ENCODE measurements around the gene DNAAF5. TPM values are rescaled to one million over a fixed set of nuclear protein-coding genes. Genes with fewer than 3 reads are reported as not detected.
A peak's percentile ranks its signal among the peaks of the same experiment; 100 is the strongest.

DNAAF5 gene
- total and polyA plus RNA-seq, 2 donors (not counting 1 experiment from before 2014, with no cell fraction given), result 13.1 to 14.2 TPM

DNA sequence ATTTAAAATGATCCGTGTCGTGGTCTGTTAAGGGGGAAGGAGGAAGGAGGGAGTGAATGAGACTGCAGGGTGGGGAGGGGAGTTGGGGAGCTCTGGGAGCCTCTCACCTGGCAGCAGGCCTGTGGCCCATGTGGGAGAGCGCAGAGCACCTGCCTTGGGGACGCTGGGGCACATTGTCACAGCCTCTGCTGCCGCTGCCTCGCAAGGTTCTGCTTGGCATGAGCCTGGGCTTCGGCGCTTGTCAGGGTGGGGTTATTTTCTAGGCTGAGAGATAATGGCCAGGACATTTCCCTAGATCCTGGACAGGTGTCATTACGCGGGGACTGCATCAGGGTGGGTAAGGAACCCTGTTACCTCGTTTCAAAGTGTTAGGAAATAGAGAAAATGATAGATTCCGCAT lies 103.6 kb downstream of the DNAAF5 start:
- Histone ChIP-seq H3K4me1 (ENCODE audit: control insufficient read depth, extremely low read depth, insufficient read depth, low read length) (peaks cover 26% of the 10 kb centered on the region), H3K4me3 (replicated peaks in 1 of 4; ENCODE audit: control extremely low read depth in 1 of 4, insufficient read depth in 1 of 4, low read depth in 3 of 4, low read length in 4 of 4) (no peak overlapping the region), H4K20me1 (ENCODE audit: control insufficient read depth, extremely low read depth, insufficient read depth, low read length) (no peaks in the 10 kb centered on the region), H2AFZ (ENCODE audit: low read length) (no peak overlapping the region), H3K79me2 (ENCODE audit: control insufficient read depth, insufficient read depth, low read length) (peaks cover 83% of the 10 kb centered on the region), H3K36me3 (ENCODE audit: control insufficient read depth, insufficient read depth, low read length) (peaks cover 1% of the 10 kb centered on the region), H3K27ac (ENCODE audit: insufficient read depth, low read length) (peak overlapping the region; percentile 93), H3K9me3 (ENCODE audit: control insufficient read depth, insufficient read depth, low read depth, low read length) (no peaks in the 10 kb centered on the region), H3K4me2 (ENCODE audit: extremely low read depth, insufficient read depth, low read length) (no peak overlapping the region), H3K9ac (ENCODE audit: insufficient read depth, low read length) (no peak overlapping the region), H3K27me3 (ENCODE audit: control insufficient read depth, insufficient read depth, low read length) (no peaks in the 10 kb centered on the region)
- no peak for TF ChIP-seq EZH2 (IDR thresholded peaks at IDR 0.05; ENCODE audit: low read length, missing control alignments)
- TF ChIP-seq, protein P1, sequence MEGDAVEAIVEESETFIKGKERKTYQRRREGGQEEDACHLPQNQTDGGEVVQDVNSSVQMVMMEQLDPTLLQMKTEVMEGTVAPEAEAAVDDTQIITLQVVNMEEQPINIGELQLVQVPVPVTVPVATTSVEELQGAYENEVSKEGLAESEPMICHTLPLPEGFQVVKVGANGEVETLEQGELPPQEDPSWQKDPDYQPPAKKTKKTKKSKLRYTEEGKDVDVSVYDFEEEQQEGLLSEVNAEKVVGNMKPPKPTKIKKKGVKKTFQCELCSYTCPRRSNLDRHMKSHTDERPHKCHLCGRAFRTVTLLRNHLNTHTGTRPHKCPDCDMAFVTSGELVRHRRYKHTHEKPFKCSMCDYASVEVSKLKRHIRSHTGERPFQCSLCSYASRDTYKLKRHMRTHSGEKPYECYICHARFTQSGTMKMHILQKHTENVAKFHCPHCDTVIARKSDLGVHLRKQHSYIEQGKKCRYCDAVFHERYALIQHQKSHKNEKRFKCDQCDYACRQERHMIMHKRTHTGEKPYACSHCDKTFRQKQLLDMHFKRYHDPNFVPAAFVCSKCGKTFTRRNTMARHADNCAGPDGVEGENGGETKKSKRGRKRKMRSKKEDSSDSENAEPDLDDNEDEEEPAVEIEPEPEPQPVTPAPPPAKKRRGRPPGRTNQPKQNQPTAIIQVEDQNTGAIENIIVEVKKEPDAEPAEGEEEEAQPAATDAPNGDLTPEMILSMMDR (conservative IDR thresholded peaks at IDR 0.05 in 1 of 2, IDR thresholded peaks at IDR 0.05 in 1 of 2; ENCODE audit: low read depth in 1 of 2, low read length in 2 of 2), result no peak
- DNase-seq (ENCODE audit: low read depth in 2 of 2), result no peak

DNA sequence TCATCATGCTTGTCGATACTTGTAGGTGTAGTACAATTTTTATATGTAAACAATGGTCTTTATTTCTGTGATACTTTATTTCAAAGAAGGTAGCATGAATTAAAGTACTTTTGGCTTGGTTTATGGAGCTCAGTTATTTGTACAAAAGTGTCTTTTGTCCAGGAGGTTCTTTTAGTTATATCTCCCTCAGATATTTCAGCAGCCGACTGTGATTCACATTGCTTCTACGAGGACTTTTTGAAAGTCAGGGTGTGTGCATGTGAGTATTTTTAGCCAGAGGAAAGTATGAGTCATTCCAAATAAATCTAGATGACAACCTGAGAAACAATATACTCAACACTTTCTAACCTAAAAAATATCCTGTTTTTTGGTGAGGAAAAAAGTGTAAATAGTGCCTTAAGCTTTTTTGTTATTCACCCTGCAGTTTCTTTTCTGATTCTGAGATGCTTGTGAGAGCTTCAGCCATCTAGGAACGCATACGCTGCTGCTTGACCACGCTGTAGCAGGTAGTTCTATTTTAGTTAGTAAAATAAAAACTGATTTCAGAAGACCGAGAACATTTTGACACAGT lies 105.2 kb downstream of the DNAAF5 start:
- peak; percentile 93 to 95 for DNase-seq (ENCODE audit: low read depth in 2 of 2)
- no peak for TF ChIP-seq EZH2 (IDR thresholded peaks at IDR 0.05; ENCODE audit: low read length, missing control alignments)
- TF ChIP-seq, protein P1 (conservative IDR thresholded peaks at IDR 0.05 in 1 of 2, IDR thresholded peaks at IDR 0.05 in 1 of 2; ENCODE audit: low read depth in 1 of 2, low read length in 2 of 2), result no peak
- Histone ChIP-seq H3K27ac (ENCODE audit: insufficient read depth, low read length) (peak overlapping the region; percentile 93), H4K20me1 (ENCODE audit: control insufficient read depth, extremely low read depth, insufficient read depth, low read length) (no peaks in the 10 kb centered on the region), H3K79me2 (ENCODE audit: control insufficient read depth, insufficient read depth, low read length) (peaks cover 89% of the 10 kb centered on the region), H3K4me1 (ENCODE audit: control insufficient read depth, extremely low read depth, insufficient read depth, low read length) (peaks cover 17% of the 10 kb centered on the region), H3K4me3 (replicated peaks in 1 of 4; ENCODE audit: control extremely low read depth in 1 of 4, insufficient read depth in 1 of 4, low read depth in 3 of 4, low read length in 4 of 4) (peak overlapping the region in 3 of 4 experiments; percentile 33 to 47 (median 41)), H3K27me3 (ENCODE audit: control insufficient read depth, insufficient read depth, low read length) (no peaks in the 10 kb centered on the region), H3K9ac (ENCODE audit: insufficient read depth, low read length) (peak overlapping the region; percentile 20), H3K36me3 (ENCODE audit: control insufficient read depth, insufficient read depth, low read length) (peaks cover 4% of the 10 kb centered on the region), H3K4me2 (ENCODE audit: extremely low read depth, insufficient read depth, low read length) (peak overlapping the region; percentile 95), H2AFZ (ENCODE audit: low read length) (no peak overlapping the region), H3K9me3 (ENCODE audit: control insufficient read depth, insufficient read depth, low read depth, low read length) (no peaks in the 10 kb centered on the region)

DNA sequence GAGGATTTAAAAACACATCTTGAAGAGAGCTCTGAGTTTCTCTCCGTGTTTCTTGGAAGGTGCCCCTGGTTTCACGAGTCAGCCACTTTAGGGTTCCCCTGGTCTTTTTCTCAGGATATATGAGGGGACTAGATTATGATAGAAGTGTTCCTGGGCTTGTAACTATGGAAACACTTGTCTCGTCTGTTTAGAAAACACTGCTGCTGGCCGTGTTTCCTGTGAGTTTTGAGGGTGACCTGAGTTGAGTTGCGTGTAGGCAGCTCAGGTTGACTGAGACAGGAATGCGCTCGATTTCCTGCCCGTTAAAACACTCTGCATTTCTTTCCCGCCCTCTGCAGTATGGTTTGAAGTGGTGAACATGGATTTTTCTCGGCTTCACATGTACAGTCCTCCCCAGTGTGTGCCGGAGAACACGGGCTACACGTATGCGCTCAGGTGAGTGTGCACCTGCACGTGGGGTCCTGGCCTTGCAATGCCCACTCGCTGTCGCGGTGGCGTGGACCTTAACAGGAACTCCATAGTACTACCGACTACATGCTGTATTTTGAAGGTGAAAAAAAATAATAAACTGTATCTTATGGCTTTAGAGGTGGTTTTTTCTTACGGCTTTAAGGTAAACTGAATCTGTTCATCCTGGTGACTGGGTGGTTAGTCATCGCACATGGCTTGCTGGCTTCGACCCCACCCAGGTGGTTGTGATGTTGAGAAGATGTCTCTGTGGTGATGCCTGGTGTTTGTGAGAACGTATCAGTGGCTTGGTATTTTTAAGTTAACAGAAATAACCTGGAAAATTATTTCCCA lies 105.9 kb downstream of the DNAAF5 start, which contains the start of gene SUN1:
SUN1 (plus strand) TSS at position 310 of the 801 bp plus-strand sequence; CDS start at position 359, 49 bp downstream.
- DNase-seq (ENCODE audit: low read depth in 2 of 2), result peak; percentile 63 to 85
- no peak within 1 kb of the TSS for H2AFZ ChIP-seq (ENCODE audit: low read length)
- peaks cover 17% of the 10 kb centered on the region for H3K4me1 ChIP-seq (ENCODE audit: control insufficient read depth, extremely low read depth, insufficient read depth, low read length)
- peak within 1 kb of the TSS; percentile 93 for H3K27ac ChIP-seq (ENCODE audit: insufficient read depth, low read length)
- no peaks in the 10 kb centered on the region for H4K20me1 ChIP-seq (ENCODE audit: control insufficient read depth, extremely low read depth, insufficient read depth, low read length)
- H3K4me2 ChIP-seq (ENCODE audit: extremely low read depth, insufficient read depth, low read length), result peak within 1 kb of the TSS; percentile 95
- H3K4me3 ChIP-seq (replicated peaks in 1 of 4; ENCODE audit: control extremely low read depth in 1 of 4, insufficient read depth in 1 of 4, low read depth in 3 of 4, low read length in 4 of 4), result peak within 1 kb of the TSS; percentile 8 to 47 (median 37)
- H3K36me3 ChIP-seq (ENCODE audit: control insufficient read depth, insufficient read depth, low read length), result peaks cover 8% of the 10 kb centered on the region
- H3K9ac ChIP-seq (ENCODE audit: insufficient read depth, low read length), result peak within 1 kb of the TSS; percentile 20
- no peaks in the 10 kb centered on the region for H3K9me3 ChIP-seq (ENCODE audit: control insufficient read depth, insufficient read depth, low read depth, low read length)
- no peak for TF ChIP-seq EZH2 (IDR thresholded peaks at IDR 0.05; ENCODE audit: low read length, missing control alignments)
- no peaks in the 10 kb centered on the region for H3K27me3 ChIP-seq (ENCODE audit: control insufficient read depth, insufficient read depth, low read length)
- peaks cover 89% of the 10 kb centered on the region for H3K79me2 ChIP-seq (ENCODE audit: control insufficient read depth, insufficient read depth, low read length)

All from fibroblast of lung (primary cell).